Cardiac muscle cell (in vitro differentiated cells and primary cell): ENCODE data around the gene TNFRSF19. TPM values are rescaled to one million over a fixed set of nuclear protein-coding genes. Genes with fewer than 3 reads are reported as not detected.
A peak's percentile ranks its signal among the peaks of the same experiment; 100 is the strongest.

Experiments
- DNase-seq, 2 donors: peaks; one replicate each; pipeline versions ENCODE4 v3.0.0 to v3.0.0-alpha.2; 2010 to 2017; ENCODE audit warnings: low read depth in 1 of 2, low spot score in 1 of 2
- H3K27ac ChIP-seq: fragments of 200-600 bp; sonication (generic); 2 replicates; pipeline ENCODE4 v1.5.1; 2016
- H3K27me3 ChIP-seq: fragments of 200-600 bp; sonication (generic); 2 replicates; pipeline ENCODE4 v1.6.0; 2016; ENCODE audit warnings: control low read depth
- H3K36me3 ChIP-seq: fragments of 200-600 bp; sonication (generic); 2 replicates; pipeline ENCODE4 v1.5.1; 2016; ENCODE audit warnings: control low read depth
- H3K4me1 ChIP-seq: fragments of 200-600 bp; sonication (generic); 2 replicates; pipeline ENCODE4 v1.8.1; 2017; ENCODE audit warnings: low read depth, mild to moderate bottlenecking, mixed run types
- H3K4me3 ChIP-seq: fragments of 200-600 bp; sonication (generic); 2 replicates; pipeline ENCODE4 v1.5.1; 2016; ENCODE audit warnings: mild to moderate bottlenecking
- H3K9me3 ChIP-seq: fragments of 200-600 bp; sonication (generic); 2 replicates; pipeline ENCODE4 v1.5.1; 2017; ENCODE audit warnings: low read depth, mild to moderate bottlenecking, control low read depth
- polyA plus RNA-seq: library from polyadenylated mRNA; unstranded; fragments of >200 nt; fragmentation: Nextera tagmentation; extraction: Ambion mirVana; gene quantifications from 2 replicates; pipeline ENCODE4 v1.2.1, GENCODE V29; 2016
- total RNA-seq: library from RNA; depleted of rRNA; stranded (reverse); fragments of >200 nt; gene quantifications from 2 replicates; pipeline ENCODE4 v1.2.3, GENCODE V29; 2016
- TF ChIP-seq, protein P1 (sequence below): IDR thresholded peaks from 2 replicates; pipeline ENCODE4 v1.5.1; 2012; ENCODE audit warnings: low read depth, mild to moderate bottlenecking, low read length

Gene TNFRSF19
- total and polyA plus RNA-seq, 2 experiments from 2014 or later, result 91.3 to 139 TPM

GRCh38 chr13:23622985-23623384 lies 52.8 kb downstream of the TNFRSF19 start:
- H3K9me3 ChIP-seq, result no peaks in the 10 kb centered on the region
- H3K4me1 ChIP-seq, result peaks cover 7% of the 10 kb centered on the region
- H3K36me3 ChIP-seq, result peaks cover 46% of the 10 kb centered on the region
- TF ChIP-seq, protein P1, sequence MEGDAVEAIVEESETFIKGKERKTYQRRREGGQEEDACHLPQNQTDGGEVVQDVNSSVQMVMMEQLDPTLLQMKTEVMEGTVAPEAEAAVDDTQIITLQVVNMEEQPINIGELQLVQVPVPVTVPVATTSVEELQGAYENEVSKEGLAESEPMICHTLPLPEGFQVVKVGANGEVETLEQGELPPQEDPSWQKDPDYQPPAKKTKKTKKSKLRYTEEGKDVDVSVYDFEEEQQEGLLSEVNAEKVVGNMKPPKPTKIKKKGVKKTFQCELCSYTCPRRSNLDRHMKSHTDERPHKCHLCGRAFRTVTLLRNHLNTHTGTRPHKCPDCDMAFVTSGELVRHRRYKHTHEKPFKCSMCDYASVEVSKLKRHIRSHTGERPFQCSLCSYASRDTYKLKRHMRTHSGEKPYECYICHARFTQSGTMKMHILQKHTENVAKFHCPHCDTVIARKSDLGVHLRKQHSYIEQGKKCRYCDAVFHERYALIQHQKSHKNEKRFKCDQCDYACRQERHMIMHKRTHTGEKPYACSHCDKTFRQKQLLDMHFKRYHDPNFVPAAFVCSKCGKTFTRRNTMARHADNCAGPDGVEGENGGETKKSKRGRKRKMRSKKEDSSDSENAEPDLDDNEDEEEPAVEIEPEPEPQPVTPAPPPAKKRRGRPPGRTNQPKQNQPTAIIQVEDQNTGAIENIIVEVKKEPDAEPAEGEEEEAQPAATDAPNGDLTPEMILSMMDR, result no peak
- no peak overlapping the region for H3K4me3 ChIP-seq
- no peak for DNase-seq
- no peak overlapping the region for H3K27ac ChIP-seq
- H3K27me3 ChIP-seq, result no peaks in the 10 kb centered on the region

DNA sequence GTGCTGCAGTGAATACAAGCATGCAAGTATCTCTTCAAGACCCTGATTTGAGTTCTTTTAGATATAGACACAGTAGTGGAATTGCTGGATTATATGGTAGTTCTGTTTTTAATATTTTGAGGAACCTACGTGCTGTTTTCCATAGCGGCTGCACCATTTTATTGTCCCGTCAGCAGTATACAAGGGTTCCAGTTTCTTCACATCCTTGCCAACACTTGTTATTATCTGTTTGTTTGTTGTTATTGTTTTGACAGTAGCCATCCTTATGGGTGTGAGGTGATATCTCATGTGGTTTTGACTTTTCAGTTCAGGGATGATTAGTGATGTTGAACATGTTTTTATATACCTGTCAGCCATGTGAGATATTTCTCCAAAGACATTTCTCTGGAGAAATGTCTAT lies 53.2 kb downstream of the TNFRSF19 start:
- no peak for DNase-seq
- TF ChIP-seq, protein P1, result no peak
- H3K4me1 ChIP-seq, result peaks cover 7% of the 10 kb centered on the region
- H3K36me3 ChIP-seq, result peaks cover 44% of the 10 kb centered on the region
- no peaks in the 10 kb centered on the region for H3K27me3 ChIP-seq
- H3K9me3 ChIP-seq, result no peaks in the 10 kb centered on the region
- no peak overlapping the region for H3K27ac ChIP-seq
- no peak overlapping the region for H3K4me3 ChIP-seq

DNA sequence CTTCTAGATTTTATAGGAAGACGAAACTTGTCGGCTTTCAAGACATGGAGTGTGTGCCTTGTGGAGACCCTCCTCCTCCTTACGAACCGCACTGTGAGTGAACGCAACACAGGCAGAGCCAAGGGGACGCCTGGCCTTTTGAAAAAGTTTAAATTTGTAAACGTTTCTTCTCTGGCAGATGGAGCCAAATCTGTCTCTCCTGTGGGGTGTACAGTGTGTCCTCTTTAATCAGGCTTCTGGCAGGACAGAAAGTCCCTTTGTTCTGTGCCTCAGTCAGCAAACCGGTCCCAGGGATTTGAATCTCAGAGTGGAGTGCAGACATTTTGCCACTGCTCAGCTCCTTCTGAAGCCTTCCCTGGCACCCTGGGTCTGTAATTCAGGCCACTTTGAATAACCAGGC lies 56.5 kb downstream of the TNFRSF19 start:
- Histone ChIP-seq H3K4me1 (peaks cover 14% of the 10 kb centered on the region), H3K27me3 (no peaks in the 10 kb centered on the region), H3K9me3 (no peaks in the 10 kb centered on the region), H3K4me3 (no peak overlapping the region), H3K27ac (no peak overlapping the region), H3K36me3 (peaks cover 30% of the 10 kb centered on the region)
- TF ChIP-seq, protein P1, result no peak
- no peak for DNase-seq

DNA sequence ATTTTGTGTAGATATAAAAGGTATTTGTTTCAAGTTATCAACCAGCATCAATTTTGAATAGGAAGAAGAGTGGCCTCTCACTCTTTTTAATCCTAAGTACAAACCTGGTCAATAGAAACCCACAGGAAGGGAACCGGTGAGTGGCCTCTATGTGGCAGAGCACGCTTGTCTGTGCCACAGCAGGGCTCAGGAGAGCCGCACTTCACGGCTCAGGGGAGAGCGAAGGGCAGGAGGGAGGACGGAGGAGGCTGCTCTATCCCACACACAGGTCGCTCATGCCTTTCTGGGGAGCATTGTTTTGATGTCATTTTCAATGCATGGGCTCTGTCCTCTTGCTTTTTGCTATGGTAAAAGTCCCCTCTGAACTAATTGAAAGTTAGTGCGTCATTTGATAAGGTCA lies 57.2 kb downstream of the TNFRSF19 start:
- H3K36me3 ChIP-seq, result peaks cover 30% of the 10 kb centered on the region
- peaks cover 20% of the 10 kb centered on the region for H3K4me1 ChIP-seq
- no peaks in the 10 kb centered on the region for H3K9me3 ChIP-seq
- DNase-seq, result no peak
- H3K4me3 ChIP-seq, result no peak overlapping the region
- H3K27ac ChIP-seq, result no peak overlapping the region
- H3K27me3 ChIP-seq, result no peaks in the 10 kb centered on the region
- TF ChIP-seq, protein P1, result no peak

DNA sequence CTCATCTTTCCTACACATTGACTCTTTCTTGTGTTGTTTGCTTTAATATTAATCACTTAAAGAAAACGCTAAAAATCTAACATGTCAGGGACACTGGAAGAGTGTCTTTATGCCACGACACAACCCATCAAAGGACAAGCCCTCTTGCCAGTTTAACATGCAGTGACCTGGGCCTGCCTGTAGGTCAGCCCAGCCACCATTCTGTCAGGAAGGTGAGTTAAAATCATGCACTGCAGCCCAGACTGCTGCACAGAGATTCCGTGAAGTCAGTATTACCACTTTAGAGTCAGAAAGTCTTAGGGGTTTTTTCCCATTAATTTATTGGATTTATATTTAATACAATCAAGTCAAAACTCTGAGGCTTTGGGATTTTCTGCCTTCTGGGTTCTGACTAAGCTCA lies 58.0 kb downstream of the TNFRSF19 start:
- peaks cover 26% of the 10 kb centered on the region for H3K36me3 ChIP-seq
- H3K4me3 ChIP-seq, result no peak overlapping the region
- H3K4me1 ChIP-seq, result peaks cover 20% of the 10 kb centered on the region
- H3K27ac ChIP-seq, result peak overlapping the region; percentile 6
- DNase-seq, result no peak
- H3K9me3 ChIP-seq, result no peaks in the 10 kb centered on the region
- H3K27me3 ChIP-seq, result no peaks in the 10 kb centered on the region
- TF ChIP-seq, protein P1, result no peak
